Measurements from ENCODE around the gene GJA4. TPM values are rescaled to one million over a fixed set of nuclear protein-coding genes. Genes with fewer than 3 reads are reported as not detected.
A peak's percentile ranks its signal among the peaks of the same experiment; 100 is the strongest.

The GJA4 gene
- total RNA-seq, 1 experiment from 2014 or later: not detected

- H3K27me3 ChIP-seq (ENCODE audit: insufficient read depth, low read length): no peaks in the 10 kb centered on the region
- no peak for TF ChIP-seq SP1 (IDR thresholded peaks at IDR 0.05; ENCODE audit: low read depth)
- TF ChIP-seq RAD21 (IDR thresholded peaks at IDR 0.05; ENCODE audit: low read depth): no peak
- TF ChIP-seq, protein P1, sequence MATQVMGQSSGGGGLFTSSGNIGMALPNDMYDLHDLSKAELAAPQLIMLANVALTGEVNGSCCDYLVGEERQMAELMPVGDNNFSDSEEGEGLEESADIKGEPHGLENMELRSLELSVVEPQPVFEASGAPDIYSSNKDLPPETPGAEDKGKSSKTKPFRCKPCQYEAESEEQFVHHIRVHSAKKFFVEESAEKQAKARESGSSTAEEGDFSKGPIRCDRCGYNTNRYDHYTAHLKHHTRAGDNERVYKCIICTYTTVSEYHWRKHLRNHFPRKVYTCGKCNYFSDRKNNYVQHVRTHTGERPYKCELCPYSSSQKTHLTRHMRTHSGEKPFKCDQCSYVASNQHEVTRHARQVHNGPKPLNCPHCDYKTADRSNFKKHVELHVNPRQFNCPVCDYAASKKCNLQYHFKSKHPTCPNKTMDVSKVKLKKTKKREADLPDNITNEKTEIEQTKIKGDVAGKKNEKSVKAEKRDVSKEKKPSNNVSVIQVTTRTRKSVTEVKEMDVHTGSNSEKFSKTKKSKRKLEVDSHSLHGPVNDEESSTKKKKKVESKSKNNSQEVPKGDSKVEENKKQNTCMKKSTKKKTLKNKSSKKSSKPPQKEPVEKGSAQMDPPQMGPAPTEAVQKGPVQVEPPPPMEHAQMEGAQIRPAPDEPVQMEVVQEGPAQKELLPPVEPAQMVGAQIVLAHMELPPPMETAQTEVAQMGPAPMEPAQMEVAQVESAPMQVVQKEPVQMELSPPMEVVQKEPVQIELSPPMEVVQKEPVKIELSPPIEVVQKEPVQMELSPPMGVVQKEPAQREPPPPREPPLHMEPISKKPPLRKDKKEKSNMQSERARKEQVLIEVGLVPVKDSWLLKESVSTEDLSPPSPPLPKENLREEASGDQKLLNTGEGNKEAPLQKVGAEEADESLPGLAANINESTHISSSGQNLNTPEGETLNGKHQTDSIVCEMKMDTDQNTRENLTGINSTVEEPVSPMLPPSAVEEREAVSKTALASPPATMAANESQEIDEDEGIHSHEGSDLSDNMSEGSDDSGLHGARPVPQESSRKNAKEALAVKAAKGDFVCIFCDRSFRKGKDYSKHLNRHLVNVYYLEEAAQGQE (IDR thresholded peaks at IDR 0.05; ENCODE audit: low read depth): no peak
- TF ChIP-seq CEBPB (IDR thresholded peaks at IDR 0.05; ENCODE audit: low read depth): no peak
- TF ChIP-seq TCF7L2 (IDR thresholded peaks at IDR 0.05; ENCODE audit: borderline replicate concordance, extremely low read depth, insufficient read depth, insufficient read length): no peak
- no peak for TF ChIP-seq ELF1 (IDR thresholded peaks at IDR 0.05; ENCODE audit: borderline replicate concordance, low read depth)
- TF ChIP-seq ZNF274 (IDR thresholded peaks at IDR 0.05; ENCODE audit: low read depth, low read length): no peak
- TF ChIP-seq POLR2A (IDR thresholded peaks at IDR 0.05; ENCODE audit: borderline replicate concordance, extremely low read depth, insufficient read depth, insufficient read length): no peak
- TF ChIP-seq, protein P2, sequence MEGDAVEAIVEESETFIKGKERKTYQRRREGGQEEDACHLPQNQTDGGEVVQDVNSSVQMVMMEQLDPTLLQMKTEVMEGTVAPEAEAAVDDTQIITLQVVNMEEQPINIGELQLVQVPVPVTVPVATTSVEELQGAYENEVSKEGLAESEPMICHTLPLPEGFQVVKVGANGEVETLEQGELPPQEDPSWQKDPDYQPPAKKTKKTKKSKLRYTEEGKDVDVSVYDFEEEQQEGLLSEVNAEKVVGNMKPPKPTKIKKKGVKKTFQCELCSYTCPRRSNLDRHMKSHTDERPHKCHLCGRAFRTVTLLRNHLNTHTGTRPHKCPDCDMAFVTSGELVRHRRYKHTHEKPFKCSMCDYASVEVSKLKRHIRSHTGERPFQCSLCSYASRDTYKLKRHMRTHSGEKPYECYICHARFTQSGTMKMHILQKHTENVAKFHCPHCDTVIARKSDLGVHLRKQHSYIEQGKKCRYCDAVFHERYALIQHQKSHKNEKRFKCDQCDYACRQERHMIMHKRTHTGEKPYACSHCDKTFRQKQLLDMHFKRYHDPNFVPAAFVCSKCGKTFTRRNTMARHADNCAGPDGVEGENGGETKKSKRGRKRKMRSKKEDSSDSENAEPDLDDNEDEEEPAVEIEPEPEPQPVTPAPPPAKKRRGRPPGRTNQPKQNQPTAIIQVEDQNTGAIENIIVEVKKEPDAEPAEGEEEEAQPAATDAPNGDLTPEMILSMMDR (IDR thresholded peaks at IDR 0.05 in 2 of 3, conservative IDR thresholded peaks at IDR 0.05 in 1 of 3; ENCODE audit: borderline replicate concordance in 1 of 3, insufficient read depth in 1 of 3, low read depth in 2 of 3, low read length in 2 of 3): peak in 2 of 3 experiments; percentile 41 to 49; a peak in 3 of 6 replicates
- POLR2A ChIA-PET: no interaction called here
- H3K4me2 ChIP-seq (ENCODE audit: low read length): no peak overlapping the region
- CTCF ChIA-PET: interaction anchor here (3.4 kb wide), 1 partner anchor 65 kb away, joined by 18 read pairs; no protein-coding TSS in a partner anchor
- H3K79me2 ChIP-seq (ENCODE audit: insufficient read depth, low read length): peaks cover 25% of the 10 kb centered on the region
- H3K36me3 ChIP-seq (ENCODE audit: control insufficient read depth in 1 of 2, insufficient read depth in 2 of 2, low read length in 2 of 2): peaks cover 4 to 24% of the 10 kb centered on the region in 2 experiments; a peak in 2 of 4 replicates
- intact Hi-C loops (cut with micrococcal nuclease): no loop called here
- BruUV-seq (replicated peaks): no TSS peak
- H3K9ac ChIP-seq (ENCODE audit: low read length): no peak overlapping the region
- no peak for DNase-seq (ENCODE audit: low read depth, low spot score)
- ATAC-seq: peak; percentile 36; the same call in 1 of the 2 replicates
- H3K9me3 ChIP-seq (ENCODE audit: control insufficient read depth in 1 of 2, insufficient read depth in 1 of 2, low read depth in 1 of 2, low read length in 2 of 2): no peaks in the 10 kb centered on the region
- peaks cover 15 to 32% of the 10 kb centered on the region in 2 experiments for H3K4me1 ChIP-seq (ENCODE audit: control insufficient read depth in 1 of 2, insufficient read depth in 2 of 2, low read length in 2 of 2)
- no peak overlapping the region for H2AFZ ChIP-seq (ENCODE audit: low read depth, low read length, poor library complexity, severe bottlenecking)
- RAD21 ChIA-PET (ENCODE audit: low non-redundant PET in 1 of 2, low total read pairs in 2 of 2, uncharacterized antibody in 2 of 2, unreplicated experiment in 2 of 2): no interaction called here
- no peak overlapping the region for H3K27ac ChIP-seq (ENCODE audit: low read depth, low read length)
- H3K9me2 ChIP-seq (ENCODE audit: insufficient read depth): no peaks in the 10 kb centered on the region
- H4K20me1 ChIP-seq (ENCODE audit: insufficient read depth): no peaks in the 10 kb centered on the region
- H3K4me3 ChIP-seq (replicated peaks in 1 of 2; ENCODE audit: low read depth in 1 of 2, low read length in 2 of 2): no peak overlapping the region
These were observed 5.1 kb upstream of the GJA4 start for GRCh38 chr1:34787461-34788420.
